Sigmoid colon (tissue), 7 donors: ENCODE data around the gene CCDC80. TPM values are rescaled to one million over a fixed set of nuclear protein-coding genes. Genes with fewer than 3 reads are reported as not detected.

Source experiments
- DNase-seq: peaks from one replicate; pipeline ENCODE4 v3.0.0-alpha.2; 2019
- H3K27ac ChIP-seq, 4 donors: fragments of 200-600 bp; sonication (generic); one replicate each; pipeline ENCODE4 v1.5.1; 2016 to 2019; ENCODE audit warnings: mild to moderate bottlenecking in 1 of 4
- H3K27me3 ChIP-seq, 3 donors: fragments of 200-600 bp; sonication (generic); one replicate each; pipeline ENCODE4 v1.5.1; 2019; ENCODE audit warnings: mild to moderate bottlenecking in 1 of 3
- H3K36me3 ChIP-seq, 4 donors: fragments of 200-600 bp; sonication (generic); one replicate each; pipeline ENCODE4 v1.5.1; 2016 to 2019
- H3K4me1 ChIP-seq, 4 donors: fragments of 200-600 bp; sonication (generic); one replicate each; pipeline ENCODE4 v1.5.1; 2017 to 2019
- H3K4me3 ChIP-seq, 4 donors: fragments of 200-600 bp; sonication (generic); one replicate each; pipeline ENCODE4 v1.5.1; 2017 to 2019; ENCODE audit warnings: mild to moderate bottlenecking in 2 of 4, moderate library complexity in 1 of 4
- H3K9me3 ChIP-seq, 4 donors: fragments of 200-600 bp in 3 of 4; sonication (generic) in 3 of 4; one replicate each; pipeline versions ENCODE4 v1.5.1 to v1.6.1; 2013 to 2019
- EP300 ChIP-seq, 4 donors: sonication (generic); formaldehyde crosslinking; IDR thresholded peaks; one replicate each; pipeline ENCODE4 v1.6.1; 2017; ENCODE audit warnings: antibody characterized with exemption in 4 of 4
- POLR2A ChIP-seq, 2 donors: fragments of 450-650 bp; IDR thresholded peaks; one replicate each; pipeline ENCODE4 v1.6.1; 2016; ENCODE audit warnings: antibody characterized with exemption in 2 of 2, mild to moderate bottlenecking in 2 of 2, moderate library complexity in 2 of 2
- POLR2AphosphoS5 ChIP-seq, 4 donors: sonication (generic); formaldehyde crosslinking; IDR thresholded peaks; one replicate each; pipeline ENCODE4 v1.6.1; 2017; ENCODE audit warnings: antibody characterized with exemption in 4 of 4
- WGBS, 2 donors: extraction: QIAGEN DNeasy Blood & Tissue Kit; methylation state at CpG; one replicate each; pipeline ENCODE4 v1.1.7; 2013; 5-methylcytosine and 5-hydroxymethylcytosine counted together
- intact Hi-C: fragments of 100-400 bp; cut with DNase I; formaldehyde crosslinking; loops from one replicate; pipeline ENCODE4 v1.15.1; 2023
- polyA plus RNA-seq, 3 donors: library from polyadenylated mRNA; stranded (reverse); fragments of 200-250 nt; gene quantifications; one replicate each; pipeline ENCODE4 v1.2.3, GENCODE V29; 2013
- total RNA-seq, 4 donors: library from RNA; depleted of rRNA; stranded (reverse); fragments of >200 nt; gene quantifications; one replicate each; pipeline ENCODE4 v1.1.0, GENCODE V29; 2016
- TF ChIP-seq, protein P1 (sequence below), 4 experiments: fragments of 450-650 bp in 3 of 4; fragments of 200-600 bp in 1 of 4; IDR thresholded peaks; one replicate each; pipeline ENCODE4 v1.5.1; 2016 to 2019; ENCODE audit warnings: antibody characterized with exemption in 4 of 4, mild to moderate bottlenecking in 3 of 4, moderate library complexity in 2 of 4
- donor health status: healthy with polysubstance abuse.
- donor health status: Bipolar disorder and iron deficiency.
- donor health status: healthy.

Gene CCDC80
- total and polyA plus RNA-seq, 7 donors = 1.8 to 201 (median 30.0) TPM

DNA sequence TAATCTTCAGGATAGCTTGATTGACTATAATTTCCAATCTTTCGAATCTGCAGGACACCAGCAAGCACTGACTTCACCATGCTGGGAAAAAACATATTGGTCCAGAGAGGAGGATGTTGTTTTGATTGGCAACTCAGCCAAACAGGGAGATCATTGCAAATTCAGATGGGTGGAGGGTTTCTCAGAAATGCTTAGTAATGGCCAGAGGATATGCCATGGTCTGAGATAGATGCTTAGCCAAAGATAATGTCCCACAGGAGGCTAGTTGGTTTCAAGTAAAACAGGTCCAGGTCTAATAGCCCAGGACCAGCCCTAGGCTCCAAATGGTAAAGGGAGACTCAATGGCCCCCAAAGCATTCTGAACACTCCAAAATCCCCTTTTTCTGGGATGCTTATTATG, 46.7 kb upstream of the CCDC80 start:
- no peak for DNase-seq
- Histone ChIP-seq H3K27me3 (no peaks in the 10 kb centered on the region), H3K36me3 (no peaks in the 10 kb centered on the region), H3K9me3 (no peaks in the 10 kb centered on the region), H3K4me1 (peaks cover 0 to 29% (median 16%) of the 10 kb centered on the region in 4 donors), H3K4me3 (no peak overlapping the region), H3K27ac (no peak overlapping the region)
- intact Hi-C loops = no loop called here
- WGBS, 2 donors = 88 to 95% methylated on average over 1 of the region's 1 CpG
- no peak for TF ChIP-seq POLR2A (IDR thresholded peaks at IDR 0.05)
- no peak for TF ChIP-seq POLR2AphosphoS5 (IDR thresholded peaks at IDR 0.05)
- TF ChIP-seq EP300 (IDR thresholded peaks at IDR 0.05) = no peak
- TF ChIP-seq, protein P1, sequence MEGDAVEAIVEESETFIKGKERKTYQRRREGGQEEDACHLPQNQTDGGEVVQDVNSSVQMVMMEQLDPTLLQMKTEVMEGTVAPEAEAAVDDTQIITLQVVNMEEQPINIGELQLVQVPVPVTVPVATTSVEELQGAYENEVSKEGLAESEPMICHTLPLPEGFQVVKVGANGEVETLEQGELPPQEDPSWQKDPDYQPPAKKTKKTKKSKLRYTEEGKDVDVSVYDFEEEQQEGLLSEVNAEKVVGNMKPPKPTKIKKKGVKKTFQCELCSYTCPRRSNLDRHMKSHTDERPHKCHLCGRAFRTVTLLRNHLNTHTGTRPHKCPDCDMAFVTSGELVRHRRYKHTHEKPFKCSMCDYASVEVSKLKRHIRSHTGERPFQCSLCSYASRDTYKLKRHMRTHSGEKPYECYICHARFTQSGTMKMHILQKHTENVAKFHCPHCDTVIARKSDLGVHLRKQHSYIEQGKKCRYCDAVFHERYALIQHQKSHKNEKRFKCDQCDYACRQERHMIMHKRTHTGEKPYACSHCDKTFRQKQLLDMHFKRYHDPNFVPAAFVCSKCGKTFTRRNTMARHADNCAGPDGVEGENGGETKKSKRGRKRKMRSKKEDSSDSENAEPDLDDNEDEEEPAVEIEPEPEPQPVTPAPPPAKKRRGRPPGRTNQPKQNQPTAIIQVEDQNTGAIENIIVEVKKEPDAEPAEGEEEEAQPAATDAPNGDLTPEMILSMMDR (IDR thresholded peaks at IDR 0.05) = no peak

DNA sequence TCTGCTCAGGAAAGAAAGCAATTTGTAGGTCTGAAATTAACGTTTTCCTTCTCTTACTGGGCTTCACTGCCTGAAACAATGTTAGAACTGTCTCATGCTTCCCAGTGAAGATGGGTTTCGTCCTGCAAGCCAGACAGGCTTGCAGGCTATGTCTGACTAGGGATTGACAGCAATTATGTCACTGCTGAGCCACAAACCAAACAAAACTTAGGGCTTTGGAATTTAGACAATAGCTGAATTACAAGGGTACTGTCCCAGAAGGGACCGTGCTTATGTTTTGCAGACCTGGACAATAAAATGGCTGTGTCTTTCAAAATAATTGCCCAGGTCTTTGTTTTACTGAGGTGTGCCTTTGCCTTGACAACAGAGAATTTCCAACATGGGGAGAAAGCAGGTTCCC, 46.3 kb upstream of the CCDC80 start:
- DNase-seq = no peak
- TF ChIP-seq POLR2AphosphoS5 (IDR thresholded peaks at IDR 0.05) (no peak), EP300 (IDR thresholded peaks at IDR 0.05) (no peak), POLR2A (IDR thresholded peaks at IDR 0.05) (no peak)
- TF ChIP-seq, protein P1 (IDR thresholded peaks at IDR 0.05) = no peak
- Histone ChIP-seq H3K9me3 (no peaks in the 10 kb centered on the region), H3K4me3 (no peak overlapping the region), H3K36me3 (no peaks in the 10 kb centered on the region), H3K4me1 (peaks cover 0 to 32% (median 17%) of the 10 kb centered on the region in 4 donors), H3K27me3 (no peaks in the 10 kb centered on the region), H3K27ac (no peak overlapping the region)
- WGBS, 2 donors = 44 to 67% methylated on average over 3 of the region's 3 CpGs
- intact Hi-C loops = no loop called here

DNA sequence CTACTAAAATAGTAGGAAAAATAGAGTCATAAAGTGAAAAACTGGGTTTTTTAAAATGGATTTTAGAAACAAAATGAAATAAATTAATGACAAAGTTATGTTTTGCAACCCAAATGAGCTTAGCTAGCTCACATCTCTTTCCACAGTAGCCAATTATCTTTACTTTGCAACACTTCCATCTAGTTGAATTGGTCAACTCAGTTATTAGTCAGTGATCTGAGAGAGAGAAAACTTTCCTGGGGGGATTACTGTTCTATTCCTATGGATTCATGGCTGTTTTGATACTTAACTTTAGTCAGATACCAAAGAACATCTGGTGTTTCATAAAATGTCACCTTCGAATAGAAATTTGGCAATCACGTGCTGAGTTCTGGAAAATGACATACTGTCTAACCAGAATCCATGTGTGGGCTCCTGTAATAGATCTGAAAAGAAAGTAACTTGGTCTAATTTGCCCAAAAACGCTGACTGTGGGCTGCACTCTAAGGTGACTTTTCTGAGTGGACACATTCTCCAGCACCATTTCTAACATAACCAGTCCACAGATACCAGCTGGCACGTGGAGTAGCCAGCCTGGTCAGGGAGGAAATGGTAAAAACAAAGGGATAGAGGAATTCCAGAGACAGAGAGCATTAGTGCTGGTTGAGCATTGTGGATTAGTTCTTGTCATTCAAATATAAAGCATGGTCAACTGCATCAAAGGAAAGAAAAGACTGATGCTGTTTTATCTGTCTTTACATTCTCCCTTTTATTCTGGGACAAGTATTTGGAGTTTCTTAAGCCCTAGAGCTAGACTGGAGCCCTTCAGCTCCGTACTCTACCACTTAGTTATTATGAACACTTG, 45.2 kb upstream of the CCDC80 start:
- WGBS, 2 donors = 73 to 81% methylated on average over 5 of the region's 5 CpGs

DNA sequence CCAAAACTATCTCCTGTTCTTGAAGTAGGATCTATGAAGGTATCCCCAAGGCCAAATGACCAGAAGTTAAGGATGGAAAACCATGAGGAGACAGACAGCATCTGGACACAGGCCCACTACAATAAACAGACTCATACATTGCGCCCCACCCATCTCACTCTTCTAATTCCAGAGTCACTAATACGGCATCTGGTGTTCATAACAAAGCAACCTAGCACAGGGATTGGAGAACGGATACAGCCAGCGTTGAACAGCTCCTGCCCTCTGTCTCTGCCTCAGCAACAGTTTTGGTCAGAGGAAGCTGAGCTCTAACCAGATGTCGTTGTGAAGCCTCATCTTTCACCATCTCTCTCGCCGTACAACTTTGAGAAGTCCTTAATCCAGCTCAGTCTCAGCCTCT, 44.5 kb upstream of the CCDC80 start:
- no peaks in the 10 kb centered on the region for H3K27me3 ChIP-seq
- intact Hi-C loops = no loop called here
- no peaks in the 10 kb centered on the region for H3K36me3 ChIP-seq
- TF ChIP-seq POLR2AphosphoS5 (IDR thresholded peaks at IDR 0.05) (no peak), EP300 (IDR thresholded peaks at IDR 0.05) (no peak), POLR2A (IDR thresholded peaks at IDR 0.05) (no peak)
- TF ChIP-seq, protein P1 (IDR thresholded peaks at IDR 0.05) = no peak
- H3K9me3 ChIP-seq = no peaks in the 10 kb centered on the region
- H3K4me1 ChIP-seq = peaks cover 0 to 38% (median 21%) of the 10 kb centered on the region in 4 donors
- no peak for DNase-seq
- no peak overlapping the region for H3K4me3 ChIP-seq
- no peak overlapping the region for H3K27ac ChIP-seq
- 74 to 77% methylated on average over 7 of the region's 7 CpGs for WGBS, 2 donors

More for the DNA sequence above, 45.2 kb upstream of the CCDC80 start:
- Histone ChIP-seq H3K9me3 (no peaks in the 10 kb centered on the region), H3K36me3 (no peaks in the 10 kb centered on the region), H3K27ac (no peak overlapping the region), H3K4me1 (peaks cover 0 to 38% (median 21%) of the 10 kb centered on the region in 4 donors), H3K4me3 (no peak overlapping the region), H3K27me3 (no peaks in the 10 kb centered on the region)
- TF ChIP-seq POLR2A (IDR thresholded peaks at IDR 0.05) = no peak
- TF ChIP-seq, protein P1 (IDR thresholded peaks at IDR 0.05) = no peak
- no peak for TF ChIP-seq POLR2AphosphoS5 (IDR thresholded peaks at IDR 0.05)
- TF ChIP-seq EP300 (IDR thresholded peaks at IDR 0.05) = no peak
- intact Hi-C loops = no loop called here
- DNase-seq = no peak
